GM21529 (cell line): Measurements from ENCODE around the gene PRPF31.
A peak's percentile ranks its signal among the peaks of the same experiment; 100 is the strongest.
"Not testable (repeated sequence)": the region's sequence is repeated elsewhere in the genome, so short reads cannot be mapped to it uniquely, and the experiment has no call there.

ENCODE experiments used
- ATAC-seq: cut with Tn5 transposase; IDR thresholded peaks from one replicate; pipeline ENCODE4 v1.9.1; 2021; ENCODE audit not compliant: unreplicated experiment

The PRPF31 gene, protein sequence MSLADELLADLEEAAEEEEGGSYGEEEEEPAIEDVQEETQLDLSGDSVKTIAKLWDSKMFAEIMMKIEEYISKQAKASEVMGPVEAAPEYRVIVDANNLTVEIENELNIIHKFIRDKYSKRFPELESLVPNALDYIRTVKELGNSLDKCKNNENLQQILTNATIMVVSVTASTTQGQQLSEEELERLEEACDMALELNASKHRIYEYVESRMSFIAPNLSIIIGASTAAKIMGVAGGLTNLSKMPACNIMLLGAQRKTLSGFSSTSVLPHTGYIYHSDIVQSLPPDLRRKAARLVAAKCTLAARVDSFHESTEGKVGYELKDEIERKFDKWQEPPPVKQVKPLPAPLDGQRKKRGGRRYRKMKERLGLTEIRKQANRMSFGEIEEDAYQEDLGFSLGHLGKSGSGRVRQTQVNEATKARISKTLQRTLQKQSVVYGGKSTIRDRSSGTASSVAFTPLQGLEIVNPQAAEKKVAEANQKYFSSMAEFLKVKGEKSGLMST

DNA sequence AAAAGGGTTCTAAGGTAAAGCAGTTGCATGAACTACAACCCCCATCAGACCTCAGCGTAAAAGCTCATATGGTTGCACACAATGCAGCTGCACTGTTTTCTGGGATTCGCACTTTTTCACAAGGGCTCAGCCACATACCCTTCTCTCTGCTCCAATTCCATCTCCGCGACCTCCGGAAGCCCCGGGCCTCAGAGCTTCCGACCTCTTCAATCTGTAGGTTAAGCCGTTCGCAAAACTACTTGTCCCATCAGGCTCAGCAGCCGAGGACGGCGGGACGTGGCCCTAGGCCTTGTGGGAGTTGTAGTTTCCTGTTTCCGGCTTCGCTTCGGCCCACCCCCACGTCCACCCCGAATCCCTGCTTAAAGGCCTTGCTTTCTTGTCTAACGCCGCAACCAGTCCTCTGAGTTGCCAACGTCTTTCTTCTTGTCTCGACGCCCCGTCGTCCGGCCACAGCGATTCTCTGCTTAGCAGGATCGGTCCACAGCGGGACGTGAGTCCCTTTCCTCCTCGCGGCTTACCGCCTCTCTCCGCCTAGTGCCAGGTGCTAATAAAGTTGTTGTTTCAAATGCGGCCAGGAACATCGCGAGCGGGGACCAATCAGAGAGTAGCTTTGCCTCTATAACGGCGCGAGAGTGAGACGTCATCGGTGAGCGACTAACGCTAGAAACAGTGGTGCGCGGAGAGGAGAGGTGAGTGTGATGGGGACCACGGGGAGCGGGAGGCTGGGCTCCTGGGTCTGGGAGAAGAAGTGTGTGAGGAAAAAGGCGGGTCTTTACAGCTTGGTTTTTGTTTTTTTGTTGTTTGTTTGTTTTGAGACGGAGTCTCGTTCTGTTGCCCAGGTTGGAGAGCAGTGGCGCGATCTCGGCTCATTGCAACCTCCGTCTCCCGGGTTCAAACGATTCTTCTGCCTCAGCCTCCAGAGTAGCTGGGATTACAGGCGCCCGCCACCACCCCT is at the start of gene PRPF31, which contains the start of gene TFPT:
Gene PRPF31, plus strand, starts transcription at position 646 of the 955 bp plus-strand sequence. CDS start 2,525 bp downstream, outside the sequence.
Gene TFPT, minus strand, starts transcription at position 549 of the 955 bp plus-strand sequence. Its CDS starts 388 bp downstream, at position 161.
- ATAC-seq = peak; percentile 72

DNA sequence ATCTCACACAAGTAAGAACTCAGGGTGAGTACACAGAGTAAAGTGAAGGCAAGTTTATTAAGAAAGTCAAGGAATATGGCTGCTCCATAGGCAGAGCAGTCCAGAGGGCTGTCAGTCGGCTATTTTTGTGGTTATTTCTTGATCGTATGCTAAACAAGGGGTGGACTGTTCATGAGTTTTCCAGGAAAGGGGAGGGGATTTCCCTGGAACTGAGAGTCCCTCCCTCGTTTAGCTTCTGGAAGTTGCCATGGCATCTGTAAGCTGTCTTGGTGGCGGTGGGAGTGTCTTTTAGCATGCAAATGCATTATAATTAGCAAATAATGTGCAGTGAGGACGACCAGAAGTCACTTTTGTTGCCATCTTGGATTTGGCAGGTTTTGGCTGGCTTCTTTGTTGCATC is 46.1 kb upstream of the PRPF31 start:
- no peak for ATAC-seq

DNA sequence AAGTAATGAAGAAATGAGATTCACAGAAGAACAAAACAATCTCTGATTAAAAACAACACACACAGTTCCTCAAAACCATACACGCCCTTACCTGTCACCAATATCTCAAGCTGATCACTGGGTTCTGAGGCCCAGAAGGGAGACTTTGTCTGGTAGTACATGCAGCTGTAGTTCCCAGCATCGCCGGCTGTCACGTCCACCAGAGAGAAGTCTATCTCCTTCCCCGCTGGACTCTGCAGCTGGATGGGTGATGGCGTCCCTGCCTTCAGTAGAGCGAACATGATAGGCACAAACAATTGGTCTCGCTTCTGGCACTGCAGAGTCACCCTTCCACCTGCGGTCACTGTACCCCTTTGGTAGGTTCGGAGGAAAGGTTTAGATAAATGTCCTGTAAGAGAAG is 41.7 kb upstream of the PRPF31 start:
- ATAC-seq = no peak

GRCh38 chr19:54074851-54075250 is 40.7 kb upstream of the PRPF31 start:
- ATAC-seq = no peak

GRCh38 chr19:54077334-54077733 is 38.2 kb upstream of the PRPF31 start:
- no peak for ATAC-seq

GRCh38 chr19:54081032-54081431 is 34.5 kb upstream of the PRPF31 start, which contains the start of gene TARM1:
TARM1 (minus strand) TSS chr19:54081365; CDS start chr19:54081340, 25 bp downstream.
- no peak for ATAC-seq

- ATAC-seq = no peak
Observed at GRCh38 chr19:54084410-54084809, 31.1 kb upstream of the PRPF31 start.

GRCh38 chr19:54094426-54095000 is 21.0 kb upstream of the PRPF31 start:
- no peak for ATAC-seq

- ATAC-seq = no peak
Observed at GRCh38 chr19:54095136-54095858, 20.3 kb upstream of the PRPF31 start.

- ATAC-seq = not testable (repeated sequence)
Observed at GRCh38 chr19:54095859-54096616, 19.5 kb upstream of the PRPF31 start.

- ATAC-seq = no peak
Observed at GRCh38 chr19:54096617-54097106, 18.9 kb upstream of the PRPF31 start.

- ATAC-seq = no peak
Observed at GRCh38 chr19:54099190-54099902, 16.2 kb upstream of the PRPF31 start.

DNA sequence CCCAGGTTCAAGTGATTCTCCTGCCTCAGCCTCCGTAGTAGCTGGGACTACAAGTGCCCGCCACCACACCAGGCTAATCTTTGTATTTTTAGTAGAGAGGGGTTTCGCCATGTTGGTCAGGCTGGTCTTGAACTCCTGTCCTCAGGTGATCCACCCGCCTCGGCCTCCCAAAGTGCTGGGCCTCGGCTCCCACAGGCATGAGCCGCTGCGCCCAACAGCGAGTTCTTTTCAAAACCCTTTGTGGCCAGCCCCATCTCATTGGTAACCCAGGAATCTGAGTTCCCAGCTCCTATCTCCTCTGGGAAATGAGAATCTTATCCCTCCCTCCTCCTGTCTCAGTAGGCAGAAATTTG is 15.7 kb upstream of the PRPF31 start:
- ATAC-seq = not testable (repeated sequence)

DNA sequence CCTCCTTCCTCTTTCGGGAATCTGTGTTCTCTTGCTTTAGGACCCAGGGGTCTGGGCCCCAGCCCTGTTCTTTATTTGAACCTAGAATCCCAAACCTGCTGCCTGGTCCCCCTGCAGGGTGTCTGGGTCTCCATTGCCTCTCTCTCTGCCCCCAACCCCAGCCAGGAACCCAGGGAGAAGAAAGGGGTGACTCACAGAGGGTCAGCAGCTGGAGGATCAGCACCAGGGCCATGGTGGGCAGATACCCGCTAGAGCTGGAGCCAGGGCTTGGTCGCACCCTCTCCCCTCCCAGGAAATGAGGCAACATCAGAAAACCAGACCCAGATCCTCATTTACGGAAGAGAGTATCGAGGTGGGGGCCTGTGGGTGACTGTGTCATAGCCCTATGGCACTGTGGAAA is 15.0 kb upstream of the PRPF31 start, which contains the start of gene OSCAR:
Gene OSCAR, minus strand, starts transcription at position 243 of the 400 bp plus-strand sequence. Its CDS starts 11 bp downstream, at position 232.
- ATAC-seq = no peak

- peak; percentile 92 for ATAC-seq
Observed at GRCh38 chr19:54102421-54103169, 13.0 kb upstream of the PRPF31 start, which contains the start of gene NDUFA3. NDUFA3 (plus strand) TSS chr19:54102855; CDS start chr19:54102879, 24 bp downstream.

GRCh38 chr19:54104998-54105715 is 10.4 kb upstream of the PRPF31 start:
- ATAC-seq = no peak

DNA sequence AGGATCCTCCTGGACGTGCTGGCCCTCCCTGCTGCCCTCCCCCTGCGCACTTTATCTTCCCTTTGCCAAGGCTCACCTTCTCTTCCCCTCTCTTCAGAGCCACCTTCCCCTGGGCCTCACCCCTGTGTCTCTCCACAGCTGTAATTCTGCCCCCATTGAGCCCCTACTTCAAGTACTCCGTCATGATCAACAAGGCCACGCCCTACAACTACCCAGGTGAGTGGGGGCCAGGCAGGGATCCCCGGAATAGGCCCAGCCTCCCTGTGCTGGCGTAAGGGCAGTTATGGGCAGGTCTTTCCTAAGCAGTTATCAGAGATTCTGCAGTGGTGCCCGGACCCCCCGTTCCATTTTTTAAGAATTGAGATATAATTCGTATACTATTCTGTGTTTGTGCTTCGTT is 9.8 kb upstream of the PRPF31 start:
- no peak for ATAC-seq
